ENCODE data around the gene TAOK3. TPM values are rescaled to one million over a fixed set of nuclear protein-coding genes. Genes with fewer than 3 reads are reported as not detected.
"Not testable (repeated sequence)": the region's sequence is repeated elsewhere in the genome, so short reads cannot be mapped to it uniquely, and the experiment has no call there.

TAOK3 gene
- total RNA-seq, 2 donors from 2014 or later = 33.4 to 40.6 TPM

DNA sequence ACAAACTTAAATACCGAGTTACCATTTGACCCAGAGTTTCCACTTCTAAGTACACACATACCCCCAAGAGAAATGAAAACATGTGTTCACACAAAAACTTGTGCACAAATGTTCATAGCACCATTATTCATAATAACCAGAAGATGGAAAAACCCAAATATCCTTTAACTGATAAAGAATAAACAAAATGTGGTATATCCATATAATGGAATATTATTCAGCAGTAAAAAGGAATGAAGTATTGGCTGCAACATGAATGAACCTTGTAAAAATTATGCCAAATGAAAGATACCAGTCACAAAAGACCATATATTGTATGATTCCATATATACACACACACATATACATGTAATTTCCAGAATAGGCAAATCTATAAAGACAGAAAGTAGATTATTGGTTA, 116.4 kb downstream of the TAOK3 start:
- Mint-ChIP-seq H3K36me3 (ENCODE audit: low read depth) (peaks cover 24% of the 10 kb centered on the region), H3K27ac (no peak overlapping the region), H3K4me3 (no peak overlapping the region), H3K4me1 (peaks cover 5% of the 10 kb centered on the region), H3K9me3 (peaks cover 7% of the 10 kb centered on the region), H3K27me3 (ENCODE audit: insufficient read depth) (no peaks in the 10 kb centered on the region)
- H3K4me1 ChIP-seq (ENCODE audit: control insufficient read depth, insufficient read depth, low read length) = no peaks in the 10 kb centered on the region
- no peak overlapping the region for H3K27ac ChIP-seq (ENCODE audit: low read depth, low read length)
- no peak overlapping the region for H3K9ac ChIP-seq (ENCODE audit: extremely low read depth, low read length, poor library complexity, severe bottlenecking)
- TF ChIP-seq, protein P1, sequence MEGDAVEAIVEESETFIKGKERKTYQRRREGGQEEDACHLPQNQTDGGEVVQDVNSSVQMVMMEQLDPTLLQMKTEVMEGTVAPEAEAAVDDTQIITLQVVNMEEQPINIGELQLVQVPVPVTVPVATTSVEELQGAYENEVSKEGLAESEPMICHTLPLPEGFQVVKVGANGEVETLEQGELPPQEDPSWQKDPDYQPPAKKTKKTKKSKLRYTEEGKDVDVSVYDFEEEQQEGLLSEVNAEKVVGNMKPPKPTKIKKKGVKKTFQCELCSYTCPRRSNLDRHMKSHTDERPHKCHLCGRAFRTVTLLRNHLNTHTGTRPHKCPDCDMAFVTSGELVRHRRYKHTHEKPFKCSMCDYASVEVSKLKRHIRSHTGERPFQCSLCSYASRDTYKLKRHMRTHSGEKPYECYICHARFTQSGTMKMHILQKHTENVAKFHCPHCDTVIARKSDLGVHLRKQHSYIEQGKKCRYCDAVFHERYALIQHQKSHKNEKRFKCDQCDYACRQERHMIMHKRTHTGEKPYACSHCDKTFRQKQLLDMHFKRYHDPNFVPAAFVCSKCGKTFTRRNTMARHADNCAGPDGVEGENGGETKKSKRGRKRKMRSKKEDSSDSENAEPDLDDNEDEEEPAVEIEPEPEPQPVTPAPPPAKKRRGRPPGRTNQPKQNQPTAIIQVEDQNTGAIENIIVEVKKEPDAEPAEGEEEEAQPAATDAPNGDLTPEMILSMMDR (conservative IDR thresholded peaks at IDR 0.05) = no peak
- WGBS, 2 experiments (ENCODE audit: insufficient coverage in 1 of 2, insufficient read length in 1 of 2) = 86% methylated on average over 1 of the region's 1 CpG; no CpG with 5 or more reads in 1 of the 2 experiments
- H3K36me3 ChIP-seq (ENCODE audit: control insufficient read depth, insufficient read depth, low read length) = no peaks in the 10 kb centered on the region
- no peak overlapping the region for H3K4me3 ChIP-seq (ENCODE audit: low read length)
- DNase-seq = no peak
- peaks cover 8% of the 10 kb centered on the region for H3K9me3 ChIP-seq (ENCODE audit: control insufficient read depth, low read length)
- H3K27me3 ChIP-seq (ENCODE audit: control insufficient read depth, insufficient read depth, low read length, poor library complexity, severe bottlenecking) = no peaks in the 10 kb centered on the region

DNA sequence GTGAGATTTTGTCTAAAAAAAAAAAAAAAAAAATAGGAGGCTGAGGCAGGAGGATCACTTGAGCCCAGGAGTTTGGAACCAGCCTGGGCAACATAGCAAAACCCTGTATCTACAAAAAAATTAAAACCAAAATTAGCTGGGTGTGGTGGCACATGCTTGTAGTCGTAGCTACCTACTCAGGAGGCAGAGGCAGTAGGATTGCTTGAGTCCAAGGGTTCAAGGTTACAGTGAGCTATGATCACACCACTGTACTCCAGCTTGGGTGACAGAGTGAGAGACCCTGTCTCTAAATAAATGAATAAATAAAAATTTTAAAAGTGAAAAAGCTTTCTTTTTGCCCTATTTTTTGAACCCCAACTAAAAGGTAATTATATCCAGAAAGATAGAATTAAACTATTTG, 123.2 kb downstream of the TAOK3 start:
- Mint-ChIP-seq H3K4me3 (no peak overlapping the region), H3K36me3 (ENCODE audit: low read depth) (peaks cover 7% of the 10 kb centered on the region), H3K27me3 (ENCODE audit: insufficient read depth) (no peaks in the 10 kb centered on the region), H3K9me3 (no peaks in the 10 kb centered on the region), H3K27ac (no peak overlapping the region), H3K4me1 (no peaks in the 10 kb centered on the region)
- 83 to 92% methylated on average over 1 of the region's 1 CpG for WGBS, 2 experiments (ENCODE audit: insufficient coverage in 1 of 2, insufficient read length in 1 of 2)
- Histone ChIP-seq H3K27ac (ENCODE audit: low read depth, low read length) (no peak overlapping the region), H3K27me3 (ENCODE audit: control insufficient read depth, insufficient read depth, low read length, poor library complexity, severe bottlenecking) (no peaks in the 10 kb centered on the region), H3K36me3 (ENCODE audit: control insufficient read depth, insufficient read depth, low read length) (no peaks in the 10 kb centered on the region), H3K4me3 (ENCODE audit: low read length) (no peak overlapping the region), H3K9me3 (ENCODE audit: control insufficient read depth, low read length) (no peaks in the 10 kb centered on the region), H3K9ac (ENCODE audit: extremely low read depth, low read length, poor library complexity, severe bottlenecking) (no peak overlapping the region), H3K4me1 (ENCODE audit: control insufficient read depth, insufficient read depth, low read length) (no peaks in the 10 kb centered on the region)
- no peak for DNase-seq
- TF ChIP-seq, protein P1 (conservative IDR thresholded peaks at IDR 0.05) = no peak

GRCh38 chr12:118245886-118246285, 126.8 kb downstream of the TAOK3 start:
- DNase-seq; H3K36me3 Mint-ChIP-seq (ENCODE audit: low read depth); H3K27ac ChIP-seq (ENCODE audit: low read depth, low read length); H3K4me3 ChIP-seq (ENCODE audit: low read length); H3K9ac ChIP-seq (ENCODE audit: extremely low read depth, low read length, poor library complexity, severe bottlenecking); H3K27me3 Mint-ChIP-seq (ENCODE audit: insufficient read depth); H3K36me3 ChIP-seq (ENCODE audit: control insufficient read depth, insufficient read depth, low read length); H3K4me1 ChIP-seq (ENCODE audit: control insufficient read depth, insufficient read depth, low read length); H3K27me3 ChIP-seq (ENCODE audit: control insufficient read depth, insufficient read depth, low read length, poor library complexity, severe bottlenecking); H3K4me1 Mint-ChIP-seq; H3K27ac Mint-ChIP-seq; H3K4me3 Mint-ChIP-seq; H3K9me3 Mint-ChIP-seq; H3K9me3 ChIP-seq (ENCODE audit: control insufficient read depth, low read length): not testable (repeated sequence)
- 99 to 100% methylated on average over 1 to 7 of the region's 26 CpGs for WGBS, 2 experiments (ENCODE audit: insufficient coverage in 1 of 2, insufficient read length in 1 of 2)

DNA sequence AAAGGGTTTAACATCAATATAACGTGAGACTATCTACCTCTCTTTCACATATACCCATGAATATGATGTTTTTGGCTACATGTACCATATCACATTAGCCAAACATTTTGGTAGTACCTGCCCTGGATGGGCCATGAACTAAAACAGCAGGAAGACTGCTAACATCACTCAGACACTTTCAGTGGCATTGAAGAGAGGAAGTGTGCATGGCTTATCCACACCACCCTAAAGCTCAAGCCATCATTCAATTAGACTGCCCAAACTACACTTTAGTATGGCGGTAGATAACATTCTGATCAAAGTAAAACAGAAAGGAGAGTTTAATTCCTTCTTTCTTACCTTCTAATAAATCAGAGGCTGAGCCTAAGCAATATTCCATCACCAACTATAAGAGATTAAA, 133.8 kb downstream of the TAOK3 start:
- Mint-ChIP-seq H3K27me3 (ENCODE audit: insufficient read depth) (no peaks in the 10 kb centered on the region), H3K4me3 (no peak overlapping the region), H3K4me1 (no peaks in the 10 kb centered on the region), H3K27ac (no peak overlapping the region), H3K9me3 (no peaks in the 10 kb centered on the region), H3K36me3 (ENCODE audit: low read depth) (peaks cover 18% of the 10 kb centered on the region)
- TF ChIP-seq, protein P1 (conservative IDR thresholded peaks at IDR 0.05) = no peak
- Histone ChIP-seq H3K27ac (ENCODE audit: low read depth, low read length) (no peak overlapping the region), H3K9me3 (ENCODE audit: control insufficient read depth, low read length) (no peaks in the 10 kb centered on the region), H3K9ac (ENCODE audit: extremely low read depth, low read length, poor library complexity, severe bottlenecking) (no peak overlapping the region), H3K27me3 (ENCODE audit: control insufficient read depth, insufficient read depth, low read length, poor library complexity, severe bottlenecking) (no peaks in the 10 kb centered on the region), H3K4me1 (ENCODE audit: control insufficient read depth, insufficient read depth, low read length) (no peaks in the 10 kb centered on the region), H3K36me3 (ENCODE audit: control insufficient read depth, insufficient read depth, low read length) (no peaks in the 10 kb centered on the region), H3K4me3 (ENCODE audit: low read length) (no peak overlapping the region)
- no peak for DNase-seq
- WGBS, 2 experiments (ENCODE audit: insufficient coverage in 1 of 2, insufficient read length in 1 of 2) = 89% methylated on average over 2 of the region's 2 CpGs; no CpG with 5 or more reads in 1 of the 2 experiments

Data from endodermal cell (in vitro differentiated cells).